Lower leg skin (tissue), 4 donors: Measurements from ENCODE around the gene GNAS. TPM values are rescaled to one million over a fixed set of nuclear protein-coding genes. Genes with fewer than 3 reads are reported as not detected.

ENCODE experiments used
- DNase-seq, 2 donors: peaks; one replicate each; pipeline ENCODE4 v3.0.0-alpha.2; 2019; ENCODE audit warnings: low spot score in 2 of 2
- H3K4me3 ChIP-seq: fragments of 200-600 bp; sonication (generic); 2 replicates; pipeline ENCODE4 v1.5.1; 2017; ENCODE audit warnings: mild to moderate bottlenecking, low read depth; ENCODE audit not compliant: poor library complexity, severe bottlenecking
- POLR2A ChIP-seq, 2 donors: fragments of 450-650 bp; IDR thresholded peaks; one replicate each; pipeline ENCODE4 v1.6.1; 2016 to 2017; ENCODE audit warnings: antibody characterized with exemption in 2 of 2, mild to moderate bottlenecking in 1 of 2, moderate library complexity in 1 of 2
- WGBS, 2 donors: methylation state at CpG; one replicate each; pipeline ENCODE4 v1.1.5; 2018; 5-methylcytosine and 5-hydroxymethylcytosine counted together
- intact Hi-C: fragments of 100-400 bp; cut with DNase I; formaldehyde crosslinking; loops from one replicate; pipeline ENCODE4 v1.15.0; 2023; ENCODE audit warnings: low total_unique reads
- total RNA-seq, 4 donors: library from RNA; depleted of rRNA; stranded (reverse); fragments of >200 nt; gene quantifications; one replicate each; pipeline ENCODE4 v1.1.0, GENCODE V29; 2016
- TF ChIP-seq, protein P1 (sequence below), 3 donors: fragments of 450-650 bp; IDR thresholded peaks; one replicate each; pipeline ENCODE4 v1.5.1; 2016; ENCODE audit warnings: antibody characterized with exemption in 3 of 3, mild to moderate bottlenecking in 3 of 3, moderate library complexity in 2 of 3

GNAS gene
- total RNA-seq, 4 donors from 2014 or later = 335 to 473 (median 391) TPM

- H3K4me3 ChIP-seq = no peak overlapping the region
- TF ChIP-seq POLR2A (IDR thresholded peaks at IDR 0.05) = no peak
- TF ChIP-seq, protein P1, sequence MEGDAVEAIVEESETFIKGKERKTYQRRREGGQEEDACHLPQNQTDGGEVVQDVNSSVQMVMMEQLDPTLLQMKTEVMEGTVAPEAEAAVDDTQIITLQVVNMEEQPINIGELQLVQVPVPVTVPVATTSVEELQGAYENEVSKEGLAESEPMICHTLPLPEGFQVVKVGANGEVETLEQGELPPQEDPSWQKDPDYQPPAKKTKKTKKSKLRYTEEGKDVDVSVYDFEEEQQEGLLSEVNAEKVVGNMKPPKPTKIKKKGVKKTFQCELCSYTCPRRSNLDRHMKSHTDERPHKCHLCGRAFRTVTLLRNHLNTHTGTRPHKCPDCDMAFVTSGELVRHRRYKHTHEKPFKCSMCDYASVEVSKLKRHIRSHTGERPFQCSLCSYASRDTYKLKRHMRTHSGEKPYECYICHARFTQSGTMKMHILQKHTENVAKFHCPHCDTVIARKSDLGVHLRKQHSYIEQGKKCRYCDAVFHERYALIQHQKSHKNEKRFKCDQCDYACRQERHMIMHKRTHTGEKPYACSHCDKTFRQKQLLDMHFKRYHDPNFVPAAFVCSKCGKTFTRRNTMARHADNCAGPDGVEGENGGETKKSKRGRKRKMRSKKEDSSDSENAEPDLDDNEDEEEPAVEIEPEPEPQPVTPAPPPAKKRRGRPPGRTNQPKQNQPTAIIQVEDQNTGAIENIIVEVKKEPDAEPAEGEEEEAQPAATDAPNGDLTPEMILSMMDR (IDR thresholded peaks at IDR 0.05) = no peak
- WGBS, 2 donors = 78 to 84% methylated on average over 10 of the region's 10 CpGs
- intact Hi-C loops = no loop called here
- DNase-seq = no peak
Observed at GRCh38 chr20:58810879-58811250, 41.7 kb upstream of the GNAS start.

DNA sequence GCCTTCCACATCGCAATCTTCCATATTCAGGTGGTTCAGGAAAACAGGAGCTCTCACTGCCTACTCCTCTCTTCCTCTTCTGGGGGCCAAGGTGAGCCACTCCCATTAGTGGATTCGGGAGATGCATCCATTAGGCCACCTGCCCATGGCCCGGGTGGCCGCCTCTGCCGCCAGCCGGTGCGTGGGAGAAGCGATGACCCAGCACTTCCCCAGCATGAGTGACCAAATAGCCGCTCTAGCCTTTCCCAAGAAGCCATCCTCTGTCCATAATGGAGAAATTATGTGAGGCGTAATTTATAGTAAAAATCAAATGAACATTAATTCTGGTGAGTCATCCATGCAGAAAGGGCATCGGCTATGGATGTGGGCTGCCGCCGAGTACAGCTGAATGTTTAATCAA, 41.2 kb upstream of the GNAS start:
- DNase-seq = no peak
- H3K4me3 ChIP-seq = no peak overlapping the region
- 95 to 96% methylated on average over 13 of the region's 13 CpGs for WGBS, 2 donors
- intact Hi-C loops = no loop called here
- TF ChIP-seq, protein P1 (IDR thresholded peaks at IDR 0.05) = no peak
- no peak for TF ChIP-seq POLR2A (IDR thresholded peaks at IDR 0.05)

- 74 to 82% methylated on average over 8 of the region's 8 CpGs for WGBS, 2 donors
- intact Hi-C loops = no loop called here
- DNase-seq = no peak
Observed at GRCh38 chr20:58813369-58813768, 39.1 kb upstream of the GNAS start.

DNA sequence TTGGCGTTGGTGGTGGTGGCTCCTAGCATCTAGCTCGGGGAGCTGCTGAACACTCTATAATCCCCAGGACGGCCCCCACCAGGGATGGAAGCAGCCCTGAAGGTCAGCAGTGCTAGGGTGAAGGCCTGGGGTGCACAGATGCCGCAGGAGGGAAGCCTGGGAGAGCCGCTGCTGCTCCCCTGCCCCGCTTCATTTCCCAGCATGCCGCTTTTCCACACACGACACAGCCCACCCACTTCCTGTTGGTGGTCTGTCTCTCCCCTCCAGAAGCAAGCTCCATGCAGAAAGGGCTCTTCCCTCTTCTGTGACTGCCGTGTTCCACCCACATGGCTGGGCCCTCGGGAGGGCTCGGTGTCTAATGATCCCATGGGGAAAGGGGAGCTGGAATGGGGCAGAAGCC, 37.1 kb upstream of the GNAS start:
- no peak overlapping the region for H3K4me3 ChIP-seq
- no peak for DNase-seq
- no peak for TF ChIP-seq POLR2A (IDR thresholded peaks at IDR 0.05)
- TF ChIP-seq, protein P1 (IDR thresholded peaks at IDR 0.05) = no peak
- 75 to 84% methylated on average over 11 of the region's 11 CpGs for WGBS, 2 donors
- intact Hi-C loops = no loop called here

More at GRCh38 chr20:58813369-58813768, 39.1 kb upstream of the GNAS start:
- no peak overlapping the region for H3K4me3 ChIP-seq
- TF ChIP-seq, protein P1 (IDR thresholded peaks at IDR 0.05) = no peak
- TF ChIP-seq POLR2A (IDR thresholded peaks at IDR 0.05) = no peak

GRCh38 chr20:58816051-58816450, 36.5 kb upstream of the GNAS start:
- TF ChIP-seq, protein P1 (IDR thresholded peaks at IDR 0.05) = no peak
- no peak for TF ChIP-seq POLR2A (IDR thresholded peaks at IDR 0.05)
- intact Hi-C loops = no loop called here
- WGBS, 2 donors = 89 to 99% methylated on average over 9 to 10 of the region's 10 CpGs
- no peak overlapping the region for H3K4me3 ChIP-seq
- no peak for DNase-seq

- intact Hi-C loops = no loop called here
- no peak overlapping the region for H3K4me3 ChIP-seq
- 90 to 94% methylated on average over 21 to 30 of the region's 30 CpGs for WGBS, 2 donors
- TF ChIP-seq, protein P1 (IDR thresholded peaks at IDR 0.05) = no peak
- TF ChIP-seq POLR2A (IDR thresholded peaks at IDR 0.05) = no peak
- DNase-seq = no peak
Observed at GRCh38 chr20:58816957-58817651, 35.4 kb upstream of the GNAS start.
